HG03025 (cell line): ENCODE measurements around the gene NHERF2.
A peak's percentile ranks its signal among the peaks of the same experiment; 100 is the strongest.

Source experiments
- ATAC-seq: cut with Tn5 transposase; IDR thresholded peaks from one replicate; pipeline ENCODE4 v1.9.1; 2021; ENCODE audit warnings: mild to moderate bottlenecking, moderate library complexity; ENCODE audit not compliant: unreplicated experiment, low FRiP score

NHERF2 gene

GRCh38 chr16:2038382-2039231 lies 11.9 kb downstream of the NHERF2 start:
- no peak for ATAC-seq

- no peak for ATAC-seq
Observed at GRCh38 chr16:2039274-2040031, 12.8 kb downstream of the NHERF2 start.

- ATAC-seq = no peak
Observed at GRCh38 chr16:2040041-2040786, 13.5 kb downstream of the NHERF2 start.

- no peak for ATAC-seq
Observed at GRCh38 chr16:2040787-2041522, 14.3 kb downstream of the NHERF2 start.

GRCh38 chr16:2042171-2042985 lies 15.7 kb downstream of the NHERF2 start:
- ATAC-seq = no peak

- ATAC-seq = no peak
Observed at GRCh38 chr16:2042986-2043666, 16.4 kb downstream of the NHERF2 start.

GRCh38 chr16:2043667-2044451 lies 17.2 kb downstream of the NHERF2 start:
- no peak for ATAC-seq

GRCh38 chr16:2044541-2044940 lies 17.8 kb downstream of the NHERF2 start:
- no peak for ATAC-seq

- no peak for ATAC-seq
Observed at GRCh38 chr16:2045965-2046892, 19.5 kb downstream of the NHERF2 start.

- ATAC-seq = no peak
Observed at GRCh38 chr16:2046893-2047329, 20.2 kb downstream of the NHERF2 start.

GRCh38 chr16:2047330-2048115 lies 20.8 kb downstream of the NHERF2 start, which contains the start of the genes NTHL1 and TSC2:
Gene NTHL1, minus strand, starts transcription at chr16:2047834. Its CDS starts 11 bp downstream, at chr16:2047823.
Gene TSC2, plus strand, starts transcription at chr16:2047985. Its CDS starts 631 bp downstream, at chr16:2048616.
- peak; percentile 91 for ATAC-seq

- ATAC-seq = no peak
Observed at GRCh38 chr16:2048116-2048543, 21.4 kb downstream of the NHERF2 start.

- ATAC-seq = no peak
Observed at GRCh38 chr16:2053211-2053610, 26.5 kb downstream of the NHERF2 start.

GRCh38 chr16:2053897-2054296 lies 27.2 kb downstream of the NHERF2 start:
- ATAC-seq = no peak

- no peak for ATAC-seq
Observed at GRCh38 chr16:2054543-2055245, 28.0 kb downstream of the NHERF2 start.
